GM23338 (cell line): ENCODE data around the gene GCK. TPM values are rescaled to one million over a fixed set of nuclear protein-coding genes. Genes with fewer than 3 reads are reported as not detected.

Source experiments
- ATAC-seq: fragments of 200-7000 bp; cut with Tn5 transposase; 3 replicates; pipeline ENCODE4 v1.9.1; 2020
- DNase-seq: peaks from one replicate; pipeline ENCODE4 v3.0.0-alpha.2; 2015; ENCODE audit warnings: low spot score
- H2AFZ ChIP-seq: fragments of 200-600 bp; sonication (generic); 2 replicates; pipeline ENCODE4 v1.8.0; 2016; ENCODE audit warnings: antibody characterized with exemption, mild to moderate bottlenecking, moderate library complexity
- H3F3A ChIP-seq: fragments of 200-600 bp; sonication (generic); replicated peaks from 2 replicates; pipeline ENCODE4 v1.8.0; 2017; ENCODE audit warnings: antibody characterized with exemption, mixed run types, low read depth
- H3K27ac ChIP-seq: fragments of 200-600 bp; sonication (generic); 2 replicates; pipeline ENCODE4 v1.6.1; 2016; ENCODE audit warnings: low read depth
- H3K27me3 ChIP-seq: fragments of 200-600 bp; sonication (generic); 2 replicates; pipeline ENCODE4 v1.8.0; 2016; ENCODE audit warnings: mild to moderate bottlenecking, mixed run types, moderate library complexity; ENCODE audit not compliant: insufficient read depth
- H3K36me3 ChIP-seq: fragments of 200-600 bp; sonication (generic); 2 replicates; pipeline ENCODE4 v1.8.0; 2016; ENCODE audit warnings: mild to moderate bottlenecking; ENCODE audit not compliant: insufficient read depth
- H3K4me1 ChIP-seq: fragments of 200-600 bp; sonication (generic); 2 replicates; pipeline ENCODE4 v1.8.0; 2016; ENCODE audit warnings: mild to moderate bottlenecking, moderate library complexity; ENCODE audit not compliant: insufficient read depth
- H3K4me2 ChIP-seq: fragments of 200-600 bp; sonication (generic); 2 replicates; pipeline ENCODE4 v1.7.1; 2017; ENCODE audit warnings: mixed run types
- H3K4me3 ChIP-seq: fragments of 200-600 bp; sonication (generic); 2 replicates; pipeline ENCODE4 v1.6.1; 2016; ENCODE audit warnings: mixed run types
- H3K79me2 ChIP-seq: fragments of 200-600 bp; sonication (generic); replicated peaks from 2 replicates; pipeline ENCODE4 v1.8.0; 2017; ENCODE audit warnings: mild to moderate bottlenecking; ENCODE audit not compliant: insufficient read depth
- H3K9me2 ChIP-seq: fragments of 200-600 bp; sonication (generic); 2 replicates; pipeline ENCODE4 v1.8.0; 2017; ENCODE audit not compliant: insufficient read depth
- H4K20me1 ChIP-seq: fragments of 200-600 bp; sonication (generic); replicated peaks from 2 replicates; pipeline ENCODE4 v1.8.0; 2017; ENCODE audit warnings: mild to moderate bottlenecking; ENCODE audit not compliant: insufficient read depth
- H3K27ac Mint-ChIP-seq: 2 replicates; pipeline ENCODE4 v1.8.0; 2020; ENCODE audit warnings: inconsistent platforms, mild to moderate bottlenecking, moderate library complexity, mixed read lengths
- H3K27me3 Mint-ChIP-seq: 3 replicates; pipeline ENCODE4 v1.8.0; 2022; ENCODE audit warnings: low read depth, mild to moderate bottlenecking, moderate library complexity, mixed read lengths, inconsistent platforms; ENCODE audit not compliant: insufficient read depth, poor library complexity
- H3K36me3 Mint-ChIP-seq: 3 replicates; pipeline ENCODE4 v1.8.0; 2021; ENCODE audit warnings: low read depth, mild to moderate bottlenecking, inconsistent platforms, moderate library complexity, mixed read lengths
- H3K4me1 Mint-ChIP-seq: 3 replicates; pipeline ENCODE4 v1.8.0; 2020; ENCODE audit warnings: mild to moderate bottlenecking, inconsistent platforms, mixed read lengths
- H3K4me3 Mint-ChIP-seq: 3 replicates; pipeline ENCODE4 v1.8.0; 2021; ENCODE audit warnings: moderate library complexity, mild to moderate bottlenecking, inconsistent platforms, mixed read lengths
- H3K9me3 Mint-ChIP-seq: 3 replicates; pipeline ENCODE4 v1.8.0; 2020; ENCODE audit warnings: moderate library complexity, mild to moderate bottlenecking, inconsistent platforms, mixed read lengths
- CREB1 ChIP-seq: fragments of 250-450 bp; sonication (Bioruptor Pico); IDR thresholded peaks from 2 replicates; pipeline ENCODE4 v1.5.0; 2020; ENCODE audit warnings: low read depth, mild to moderate bottlenecking, moderate library complexity
- CTCF ChIP-seq, 2 experiments: fragments of 200-600 bp in 1 of 2; sonication (generic) in 1 of 2; conservative IDR thresholded peaks; 2 replicates each; pipeline versions ENCODE4 v1.5.1 to v1.6.1; 2016 to 2017; ENCODE audit warnings: antibody characterized with exemption in 2 of 2, low read depth in 2 of 2, mild to moderate bottlenecking in 2 of 2, moderate library complexity in 1 of 2
- ETS1 ChIP-seq: IDR thresholded peaks from 2 replicates; pipeline ENCODE4 v1.6.1; 2016; ENCODE audit warnings: antibody characterized with exemption
- EZH2 ChIP-seq: fragments of 200-600 bp; sonication (generic); IDR thresholded peaks from one replicate; pipeline ENCODE4 v1.8.0; 2017; ENCODE audit warnings: antibody characterized with exemption, mild to moderate bottlenecking, low read depth; ENCODE audit not compliant: unreplicated experiment
- EZH2phosphoT487 ChIP-seq: fragments of 200-600 bp; sonication (generic); IDR thresholded peaks from one replicate; pipeline ENCODE4 v1.8.1; 2018; ENCODE audit warnings: antibody characterized with exemption; ENCODE audit not compliant: unreplicated experiment
- JUNB ChIP-seq: IDR thresholded peaks from one replicate; pipeline ENCODE4 v1.6.1; 2016; ENCODE audit warnings: antibody characterized with exemption; ENCODE audit not compliant: unreplicated experiment
- NANOG ChIP-seq: IDR thresholded peaks from 2 replicates; pipeline ENCODE4 v1.6.1; 2016; ENCODE audit warnings: antibody characterized with exemption, borderline replicate concordance
- POLR2AphosphoS5 ChIP-seq: IDR thresholded peaks from 2 replicates; pipeline ENCODE4 v1.6.1; 2016; ENCODE audit warnings: antibody characterized with exemption, low read depth
- STAT1 ChIP-seq: IDR thresholded peaks from one replicate; pipeline ENCODE4 v1.6.1; 2016; ENCODE audit warnings: antibody characterized with exemption; ENCODE audit not compliant: unreplicated experiment
- ZNF114 ChIP-seq: fragments of 250-450 bp; sonication (Bioruptor Pico); IDR thresholded peaks from 2 replicates; pipeline ENCODE4 v1.5.0; 2020; ENCODE audit warnings: mild to moderate bottlenecking, moderate library complexity
- ZNF331 ChIP-seq: fragments of 250-450 bp; sonication (Bioruptor Pico); IDR thresholded peaks from 2 replicates; pipeline ENCODE4 v1.5.0; 2020; ENCODE audit warnings: low read depth, mild to moderate bottlenecking, moderate library complexity
- polyA plus RNA-seq: library from polyadenylated mRNA; unstranded; fragments of >200 nt; fragmentation: Nextera tagmentation; extraction: Ambion mirVana; gene quantifications from 2 replicates; pipeline ENCODE4 v1.2.1, GENCODE V29; 2016
- total RNA-seq: library from RNA; depleted of rRNA; stranded (reverse); fragments of >200 nt; shearing (Covaris generic); gene quantifications from 2 replicates; pipeline ENCODE4 v1.2.3, GENCODE V29; 2014
- TF ChIP-seq, protein P1 (sequence below): IDR thresholded peaks from one replicate; pipeline ENCODE4 v1.6.1; 2018; ENCODE audit warnings: antibody characterized with exemption; ENCODE audit not compliant: unreplicated experiment
- TF ChIP-seq, protein P2 (sequence below): fragments of 250-450 bp; sonication (Bioruptor Pico); IDR thresholded peaks from 2 replicates; pipeline ENCODE4 v1.5.0; 2020; ENCODE audit warnings: mild to moderate bottlenecking, moderate library complexity

Gene GCK
- total and polyA plus RNA-seq, 2 experiments from 2014 or later: 6.1 to 7.3 TPM

GRCh38 chr7:44094365-44094764 lies 94.9 kb downstream of the GCK start:
- Histone ChIP-seq H2AFZ (no peak overlapping the region), H3K27ac (no peak overlapping the region), H4K20me1 (no peaks in the 10 kb centered on the region), H3K4me1 (no peaks in the 10 kb centered on the region), H3K9me2 (no peaks in the 10 kb centered on the region), H3K27me3 (no peaks in the 10 kb centered on the region), H3K79me2 (no peaks in the 10 kb centered on the region), H3K36me3 (no peaks in the 10 kb centered on the region), H3F3A (no peaks in the 10 kb centered on the region), H3K4me2 (no peak overlapping the region), H3K4me3 (no peak overlapping the region)
- DNase-seq (no peak), ATAC-seq (no peak)
- H3K9me3 Mint-ChIP-seq: no peaks in the 10 kb centered on the region
- H3K27ac Mint-ChIP-seq: no peak overlapping the region
- no peak for TF ChIP-seq CREB1 (CRISPR knock-in tag)
- TF ChIP-seq POLR2AphosphoS5: no peak
- TF ChIP-seq CTCF (conservative IDR thresholded peaks at IDR 0.05; ENCODE audit: low read depth in 2 of 2): no peak
- TF ChIP-seq EZH2phosphoT487: no peak
- TF ChIP-seq, protein P1, sequence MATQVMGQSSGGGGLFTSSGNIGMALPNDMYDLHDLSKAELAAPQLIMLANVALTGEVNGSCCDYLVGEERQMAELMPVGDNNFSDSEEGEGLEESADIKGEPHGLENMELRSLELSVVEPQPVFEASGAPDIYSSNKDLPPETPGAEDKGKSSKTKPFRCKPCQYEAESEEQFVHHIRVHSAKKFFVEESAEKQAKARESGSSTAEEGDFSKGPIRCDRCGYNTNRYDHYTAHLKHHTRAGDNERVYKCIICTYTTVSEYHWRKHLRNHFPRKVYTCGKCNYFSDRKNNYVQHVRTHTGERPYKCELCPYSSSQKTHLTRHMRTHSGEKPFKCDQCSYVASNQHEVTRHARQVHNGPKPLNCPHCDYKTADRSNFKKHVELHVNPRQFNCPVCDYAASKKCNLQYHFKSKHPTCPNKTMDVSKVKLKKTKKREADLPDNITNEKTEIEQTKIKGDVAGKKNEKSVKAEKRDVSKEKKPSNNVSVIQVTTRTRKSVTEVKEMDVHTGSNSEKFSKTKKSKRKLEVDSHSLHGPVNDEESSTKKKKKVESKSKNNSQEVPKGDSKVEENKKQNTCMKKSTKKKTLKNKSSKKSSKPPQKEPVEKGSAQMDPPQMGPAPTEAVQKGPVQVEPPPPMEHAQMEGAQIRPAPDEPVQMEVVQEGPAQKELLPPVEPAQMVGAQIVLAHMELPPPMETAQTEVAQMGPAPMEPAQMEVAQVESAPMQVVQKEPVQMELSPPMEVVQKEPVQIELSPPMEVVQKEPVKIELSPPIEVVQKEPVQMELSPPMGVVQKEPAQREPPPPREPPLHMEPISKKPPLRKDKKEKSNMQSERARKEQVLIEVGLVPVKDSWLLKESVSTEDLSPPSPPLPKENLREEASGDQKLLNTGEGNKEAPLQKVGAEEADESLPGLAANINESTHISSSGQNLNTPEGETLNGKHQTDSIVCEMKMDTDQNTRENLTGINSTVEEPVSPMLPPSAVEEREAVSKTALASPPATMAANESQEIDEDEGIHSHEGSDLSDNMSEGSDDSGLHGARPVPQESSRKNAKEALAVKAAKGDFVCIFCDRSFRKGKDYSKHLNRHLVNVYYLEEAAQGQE: no peak
- no peak for TF ChIP-seq EZH2
- TF ChIP-seq ZNF114 (CRISPR knock-in tag): no peak
- TF ChIP-seq JUNB: no peak
- no peak for TF ChIP-seq NANOG
- TF ChIP-seq, protein P2, sequence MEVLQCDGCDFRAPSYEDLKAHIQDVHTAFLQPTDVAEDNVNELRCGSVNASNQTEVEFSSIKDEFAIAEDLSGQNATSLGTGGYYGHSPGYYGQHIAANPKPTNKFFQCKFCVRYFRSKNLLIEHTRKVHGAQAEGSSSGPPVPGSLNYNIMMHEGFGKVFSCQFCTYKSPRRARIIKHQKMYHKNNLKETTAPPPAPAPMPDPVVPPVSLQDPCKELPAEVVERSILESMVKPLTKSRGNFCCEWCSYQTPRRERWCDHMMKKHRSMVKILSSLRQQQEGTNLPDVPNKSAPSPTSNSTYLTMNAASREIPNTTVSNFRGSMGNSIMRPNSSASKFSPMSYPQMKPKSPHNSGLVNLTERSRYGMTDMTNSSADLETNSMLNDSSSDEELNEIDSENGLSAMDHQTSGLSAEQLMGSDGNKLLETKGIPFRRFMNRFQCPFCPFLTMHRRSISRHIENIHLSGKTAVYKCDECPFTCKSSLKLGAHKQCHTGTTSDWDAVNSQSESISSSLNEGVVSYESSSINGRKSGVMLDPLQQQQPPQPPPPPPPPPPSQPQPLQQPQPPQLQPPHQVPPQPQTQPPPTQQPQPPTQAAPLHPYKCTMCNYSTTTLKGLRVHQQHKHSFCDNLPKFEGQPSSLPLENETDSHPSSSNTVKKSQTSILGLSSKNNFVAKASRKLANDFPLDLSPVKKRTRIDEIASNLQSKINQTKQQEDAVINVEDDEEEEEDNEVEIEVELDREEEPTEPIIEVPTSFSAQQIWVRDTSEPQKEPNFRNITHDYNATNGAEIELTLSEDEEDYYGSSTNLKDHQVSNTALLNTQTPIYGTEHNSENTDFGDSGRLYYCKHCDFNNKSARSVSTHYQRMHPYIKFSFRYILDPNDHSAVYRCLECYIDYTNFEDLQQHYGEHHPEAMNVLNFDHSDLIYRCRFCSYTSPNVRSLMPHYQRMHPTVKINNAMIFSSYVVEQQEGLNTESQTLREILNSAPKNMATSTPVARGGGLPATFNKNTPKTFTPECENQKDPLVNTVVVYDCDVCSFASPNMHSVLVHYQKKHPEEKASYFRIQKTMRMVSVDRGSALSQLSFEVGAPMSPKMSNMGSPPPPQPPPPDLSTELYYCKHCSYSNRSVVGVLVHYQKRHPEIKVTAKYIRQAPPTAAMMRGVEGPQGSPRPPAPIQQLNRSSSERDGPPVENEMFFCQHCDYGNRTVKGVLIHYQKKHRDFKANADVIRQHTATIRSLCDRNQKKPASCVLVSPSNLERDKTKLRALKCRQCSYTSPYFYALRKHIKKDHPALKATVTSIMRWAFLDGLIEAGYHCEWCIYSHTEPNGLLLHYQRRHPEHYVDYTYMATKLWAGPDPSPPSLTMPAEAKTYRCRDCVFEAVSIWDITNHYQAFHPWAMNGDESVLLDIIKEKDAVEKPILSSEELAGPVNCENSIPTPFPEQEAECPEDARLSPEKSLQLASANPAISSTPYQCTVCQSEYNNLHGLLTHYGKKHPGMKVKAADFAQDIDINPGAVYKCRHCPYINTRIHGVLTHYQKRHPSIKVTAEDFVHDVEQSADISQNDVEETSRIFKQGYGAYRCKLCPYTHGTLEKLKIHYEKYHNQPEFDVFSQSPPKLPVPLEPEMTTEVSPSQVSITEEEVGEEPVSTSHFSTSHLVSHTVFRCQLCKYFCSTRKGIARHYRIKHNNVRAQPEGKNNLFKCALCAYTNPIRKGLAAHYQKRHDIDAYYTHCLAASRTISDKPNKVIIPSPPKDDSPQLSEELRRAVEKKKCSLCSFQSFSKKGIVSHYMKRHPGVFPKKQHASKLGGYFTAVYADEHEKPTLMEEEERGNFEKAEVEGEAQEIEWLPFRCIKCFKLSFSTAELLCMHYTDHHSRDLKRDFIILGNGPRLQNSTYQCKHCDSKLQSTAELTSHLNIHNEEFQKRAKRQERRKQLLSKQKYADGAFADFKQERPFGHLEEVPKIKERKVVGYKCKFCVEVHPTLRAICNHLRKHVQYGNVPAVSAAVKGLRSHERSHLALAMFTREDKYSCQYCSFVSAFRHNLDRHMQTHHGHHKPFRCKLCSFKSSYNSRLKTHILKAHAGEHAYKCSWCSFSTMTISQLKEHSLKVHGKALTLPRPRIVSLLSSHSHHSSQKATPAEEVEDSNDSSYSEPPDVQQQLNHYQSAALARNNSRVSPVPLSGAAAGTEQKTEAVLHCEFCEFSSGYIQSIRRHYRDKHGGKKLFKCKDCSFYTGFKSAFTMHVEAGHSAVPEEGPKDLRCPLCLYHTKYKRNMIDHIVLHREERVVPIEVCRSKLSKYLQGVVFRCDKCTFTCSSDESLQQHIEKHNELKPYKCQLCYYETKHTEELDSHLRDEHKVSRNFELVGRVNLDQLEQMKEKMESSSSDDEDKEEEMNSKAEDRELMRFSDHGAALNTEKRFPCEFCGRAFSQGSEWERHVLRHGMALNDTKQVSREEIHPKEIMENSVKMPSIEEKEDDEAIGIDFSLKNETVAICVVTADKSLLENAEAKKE (CRISPR knock-in tag): no peak
- no peak for TF ChIP-seq ETS1
- no peak for TF ChIP-seq ZNF331
- no peak for TF ChIP-seq STAT1
- peaks cover 4% of the 10 kb centered on the region; the same call in 2 of the 3 replicates for H3K4me1 Mint-ChIP-seq
- no peak overlapping the region for H3K4me3 Mint-ChIP-seq
- peaks cover 17% of the 10 kb centered on the region for H3K27me3 Mint-ChIP-seq
- no peaks in the 10 kb centered on the region for H3K36me3 Mint-ChIP-seq
